Measurements from ENCODE around the gene ELF1.

The ELF1 gene

GRCh38 chr13:40958655-40959054 is 60.5 kb downstream of the ELF1 start:
- no peak for TF ChIP-seq EZH2 (IDR thresholded peaks at IDR 0.05; ENCODE audit: borderline replicate concordance, low read length)
- no peak for TF ChIP-seq CTCF (IDR thresholded peaks at IDR 0.05; ENCODE audit: low read length)
- no peak overlapping the region for H3K4me3 ChIP-seq (ENCODE audit: low read depth, low read length, poor library complexity, severe bottlenecking)
- no peaks in the 10 kb centered on the region; the same call in 1 of the 2 replicates for H3F3A ChIP-seq (ENCODE audit: insufficient read depth, low read length)
- no peak overlapping the region for H3K9ac ChIP-seq (ENCODE audit: low read length)
- H3K4me1 ChIP-seq (ENCODE audit: insufficient read depth, low read length, severe bottlenecking) = peaks cover 27% of the 10 kb centered on the region
- H3K9me2 ChIP-seq (ENCODE audit: low read depth, low read length) = no peaks in the 10 kb centered on the region
- no peak overlapping the region for H2AFZ ChIP-seq (ENCODE audit: low read length)
- no peak overlapping the region for H3K4me2 ChIP-seq (ENCODE audit: low read length)
- no peak overlapping the region for H3K27ac ChIP-seq (ENCODE audit: low read depth, low read length, poor library complexity, severe bottlenecking)
- no peaks in the 10 kb centered on the region for H3K9me3 ChIP-seq (ENCODE audit: low read length)
- H3K36me3 ChIP-seq (ENCODE audit: insufficient read depth, low read length) = peaks cover 68% of the 10 kb centered on the region
- H3K27me3 ChIP-seq (ENCODE audit: insufficient read depth, low read length) = no peaks in the 10 kb centered on the region
- H3K79me2 ChIP-seq (ENCODE audit: insufficient read depth, low read length) = peaks cover 58% of the 10 kb centered on the region
- H4K20me1 ChIP-seq (ENCODE audit: insufficient read depth, low read length) = peaks cover 2% of the 10 kb centered on the region; the same call in 1 of the 2 replicates

- Histone ChIP-seq H3K9me2 (ENCODE audit: low read depth, low read length) (no peaks in the 10 kb centered on the region), H3K9me3 (ENCODE audit: low read length) (no peaks in the 10 kb centered on the region), H3K36me3 (ENCODE audit: insufficient read depth, low read length) (peaks cover 98% of the 10 kb centered on the region), H3K79me2 (ENCODE audit: insufficient read depth, low read length) (peaks cover 19% of the 10 kb centered on the region; the same call in 1 of the 2 replicates), H3K27me3 (ENCODE audit: insufficient read depth, low read length) (no peaks in the 10 kb centered on the region), H3K4me1 (ENCODE audit: insufficient read depth, low read length, severe bottlenecking) (no peaks in the 10 kb centered on the region), H3F3A (ENCODE audit: insufficient read depth, low read length) (peaks cover 3% of the 10 kb centered on the region; the same call in 1 of the 2 replicates), H4K20me1 (ENCODE audit: insufficient read depth, low read length) (no peaks in the 10 kb centered on the region), H3K4me3 (ENCODE audit: low read depth, low read length, poor library complexity, severe bottlenecking) (no peak overlapping the region), H3K27ac (ENCODE audit: low read depth, low read length, poor library complexity, severe bottlenecking) (no peak overlapping the region), H3K4me2 (ENCODE audit: low read length) (no peak overlapping the region), H3K9ac (ENCODE audit: low read length) (no peak overlapping the region), H2AFZ (ENCODE audit: low read length) (no peak overlapping the region)
- TF ChIP-seq CTCF (IDR thresholded peaks at IDR 0.05; ENCODE audit: low read length) (no peak), EZH2 (IDR thresholded peaks at IDR 0.05; ENCODE audit: borderline replicate concordance, low read length) (no peak)
Measured at GRCh38 chr13:40946485-40946884, 72.6 kb downstream of the ELF1 start.

- Histone ChIP-seq H3K36me3 (ENCODE audit: insufficient read depth, low read length) (peaks cover 99% of the 10 kb centered on the region), H4K20me1 (ENCODE audit: insufficient read depth, low read length) (no peaks in the 10 kb centered on the region), H2AFZ (ENCODE audit: low read length) (no peak overlapping the region), H3K4me3 (ENCODE audit: low read depth, low read length, poor library complexity, severe bottlenecking) (no peak overlapping the region), H3F3A (ENCODE audit: insufficient read depth, low read length) (0 out of 2 replicates have a peak, but pooled peaks cover 3% of the 10 kb centered on the region), H3K9me2 (ENCODE audit: low read depth, low read length) (no peaks in the 10 kb centered on the region), H3K79me2 (ENCODE audit: insufficient read depth, low read length) (peaks cover 33% of the 10 kb centered on the region), H3K9ac (ENCODE audit: low read length) (no peak overlapping the region), H3K9me3 (ENCODE audit: low read length) (no peaks in the 10 kb centered on the region), H3K4me1 (ENCODE audit: insufficient read depth, low read length, severe bottlenecking) (no peaks in the 10 kb centered on the region), H3K27me3 (ENCODE audit: insufficient read depth, low read length) (no peaks in the 10 kb centered on the region), H3K27ac (ENCODE audit: low read depth, low read length, poor library complexity, severe bottlenecking) (no peak overlapping the region), H3K4me2 (ENCODE audit: low read length) (no peak overlapping the region)
- no peak for TF ChIP-seq EZH2 (IDR thresholded peaks at IDR 0.05; ENCODE audit: borderline replicate concordance, low read length)
- no peak for TF ChIP-seq CTCF (IDR thresholded peaks at IDR 0.05; ENCODE audit: low read length)
Measured at GRCh38 chr13:40943073-40943472, 76.0 kb downstream of the ELF1 start.

Measured in OCI-LY1 (cell line).